SK-N-SH (cell line): ENCODE data around the gene ACAD10. TPM values are rescaled to one million over a fixed set of nuclear protein-coding genes. Genes with fewer than 3 reads are reported as not detected.
A peak's percentile ranks its signal among the peaks of the same experiment; 100 is the strongest.

Experiments
- CTCF ChIA-PET: fragments of 300-600, 350-600 bp; formaldehyde crosslinking; extraction: SDS; loops from one replicate; lab custom pipeline; 2021; lab: Yijun Ruan, JAX
- POLR2A ChIA-PET: fragments of 350-600 bp; sonication (Branson Sonifier 250); formaldehyde crosslinking; extraction: SDS; loops from one replicate; lab custom pipeline; 2020; ENCODE audit warnings: antibody characterized with exemption, inconsistent platforms; lab: Yijun Ruan, JAX
- DNase-seq: peaks from one replicate; pipeline ENCODE4 v3.0.0; 2012
- H2AFZ ChIP-seq: fragments of 200-600 bp; sonication (generic); 2 replicates; pipeline ENCODE4 v1.8.1; 2016; ENCODE audit warnings: antibody characterized with exemption, mild to moderate bottlenecking, low read depth
- H3F3A ChIP-seq: fragments of 200-600 bp; sonication (generic); replicated peaks from 2 replicates; pipeline ENCODE3; 2016; ENCODE audit warnings: antibody characterized with exemption, mild to moderate bottlenecking; ENCODE audit not compliant: insufficient read depth
- H3K27ac ChIP-seq, 2 experiments: fragments of 200-500 bp in 1 of 2; fragments of 200-600 bp in 1 of 2; sonication (Bioruptor generic) in 1 of 2; sonication (generic), shearing (Covaris generic) in 1 of 2; 2 replicates each; pipeline versions ENCODE4 v1.5.1 to v1.6.1; 2014 to 2016; ENCODE audit warnings: low read depth in 2 of 2, inconsistent platforms in 1 of 2, low read length in 1 of 2, mild to moderate bottlenecking in 1 of 2, mixed read lengths in 1 of 2
- H3K27me3 ChIP-seq: fragments of 200-600 bp; sonication (generic), shearing (Covaris generic); 2 replicates; pipeline ENCODE4 v1.6.1; 2016; ENCODE audit warnings: mixed run types; ENCODE audit not compliant: insufficient read depth
- H3K36me3 ChIP-seq, 2 experiments: fragments of 200-500 bp in 1 of 2; fragments of 200-600 bp in 1 of 2; sonication (Bioruptor generic) in 1 of 2; sonication (generic) in 1 of 2; replicated peaks in 1 of 2; 2 replicates each; pipeline versions ENCODE3 to v1.5.1; 2014 to 2016; ENCODE audit warnings: low read length in 1 of 2, mild to moderate bottlenecking in 1 of 2; ENCODE audit not compliant: insufficient read depth in 2 of 2, control insufficient read depth in 1 of 2
- H3K4me1 ChIP-seq, 2 experiments: fragments of 200-500 bp in 1 of 2; fragments of 200-600 bp in 1 of 2; sonication (Bioruptor generic) in 1 of 2; sonication (generic), shearing (Covaris generic) in 1 of 2; 2 replicates each; pipeline versions ENCODE4 v1.5.1 to v1.6.1; 2014 to 2016; ENCODE audit warnings: low read depth in 1 of 2, low read length in 1 of 2, mixed run types in 1 of 2; ENCODE audit not compliant: insufficient read depth in 2 of 2, control insufficient read depth in 1 of 2
- H3K4me2 ChIP-seq: fragments of 200-600 bp; sonication (generic), shearing (Covaris generic); 2 replicates; pipeline ENCODE4 v1.6.1; 2017; ENCODE audit warnings: mixed run types
- H3K4me3 ChIP-seq, 2 experiments: fragments of 200-500 bp in 1 of 2; fragments of 200-600 bp in 1 of 2; sonication (Bioruptor generic) in 1 of 2; sonication (generic), shearing (Covaris generic) in 1 of 2; 2 replicates each; pipeline versions ENCODE4 v1.5.1 to v1.8.1; 2014 to 2016; ENCODE audit warnings: low read depth in 2 of 2, inconsistent platforms in 1 of 2, low read length in 1 of 2, mild to moderate bottlenecking in 1 of 2, mixed read lengths in 1 of 2, moderate library complexity in 1 of 2
- H3K79me2 ChIP-seq: fragments of 200-600 bp; sonication (generic); 2 replicates; pipeline ENCODE4 v1.8.1; 2017; ENCODE audit warnings: mild to moderate bottlenecking; ENCODE audit not compliant: insufficient read depth
- H3K9ac ChIP-seq: fragments of 200-600 bp; sonication (generic); 2 replicates; pipeline ENCODE4 v1.6.1; 2017; ENCODE audit warnings: mixed run types
- H3K9me2 ChIP-seq: fragments of 200-600 bp; sonication (generic); 2 replicates; pipeline ENCODE4 v1.6.1; 2017; ENCODE audit warnings: mixed run types
- H3K9me3 ChIP-seq: fragments of 200-600 bp; sonication (generic); 2 replicates; pipeline ENCODE4 v1.6.1; 2017; ENCODE audit warnings: mixed run types, mild to moderate bottlenecking, moderate library complexity
- H4K20me1 ChIP-seq: fragments of 200-600 bp; sonication (generic); 2 replicates; pipeline ENCODE4 v1.6.1; 2017; ENCODE audit warnings: mild to moderate bottlenecking, mixed run types; ENCODE audit not compliant: insufficient read depth
- CHD2 ChIP-seq: fragments of 150-350 bp; IDR thresholded peaks from 2 replicates; pipeline ENCODE4 v1.6.1; 2018; ENCODE audit warnings: low read length; ENCODE audit not compliant: partially characterized antibody
- ELF1 ChIP-seq: IDR thresholded peaks from 2 replicates; pipeline ENCODE4 v1.4.0; 2012
- FOXM1 ChIP-seq: IDR thresholded peaks from 2 replicates; pipeline ENCODE4 v1.4.0; 2012; ENCODE audit warnings: low read depth, mild to moderate bottlenecking
- GABPA ChIP-seq: IDR thresholded peaks from 2 replicates; pipeline ENCODE4 v1.4.0; 2012; ENCODE audit warnings: low read depth, mild to moderate bottlenecking
- MXI1 ChIP-seq: IDR thresholded peaks from 2 replicates; pipeline ENCODE4 v1.6.1; 2012; ENCODE audit warnings: mild to moderate bottlenecking, low read depth, low read length, improper control_type of control experiment
- NFIC ChIP-seq: IDR thresholded peaks from 2 replicates; pipeline ENCODE4 v1.4.0; 2012; ENCODE audit warnings: borderline replicate concordance
- RAD21 ChIP-seq: IDR thresholded peaks from 2 replicates; pipeline ENCODE4 v1.6.1; 2012; ENCODE audit warnings: mild to moderate bottlenecking, low read length
- RCOR1 ChIP-seq: fragments of 150-350 bp; IDR thresholded peaks from 2 replicates; pipeline ENCODE4 v1.6.1; 2017; ENCODE audit warnings: antibody characterized with exemption, low read length
- RFX5 ChIP-seq: IDR thresholded peaks from 2 replicates; pipeline ENCODE4 v1.6.1; 2012; ENCODE audit warnings: mild to moderate bottlenecking, improper control_type of control experiment, low read length
- SIN3A ChIP-seq: IDR thresholded peaks from 2 replicates; pipeline ENCODE4 v1.6.1; 2012; ENCODE audit warnings: low read depth, mild to moderate bottlenecking, low read length, moderate library complexity, borderline replicate concordance
- TCF12 ChIP-seq: IDR thresholded peaks from 2 replicates; pipeline ENCODE4 v1.4.0; 2012
- TEAD4 ChIP-seq: IDR thresholded peaks from 2 replicates; pipeline ENCODE4 v1.4.0; 2012; ENCODE audit warnings: mild to moderate bottlenecking, borderline replicate concordance; ENCODE audit not compliant: insufficient read depth
- YY1 ChIP-seq: IDR thresholded peaks from 2 replicates; pipeline ENCODE4 v1.4.0; 2012; ENCODE audit warnings: low read depth, mild to moderate bottlenecking
- WGBS: methylation state at CpG from one replicate; pipeline ENCODE4 v1.1.6; 2017; ENCODE audit warnings: low lambda C conversion rate; 5-methylcytosine and 5-hydroxymethylcytosine counted together
- polyA plus RNA-seq, 3 experiments: library from polyadenylated mRNA; depleted of rRNA; stranded (reverse); fragments of >200 nt; gene quantifications; 2 replicates each; pipeline ENCODE4 v1.2.3, GENCODE V29; 2012
- TF ChIP-seq, protein P1 (sequence below): IDR thresholded peaks from 2 replicates; pipeline ENCODE4 v1.4.0; 2012; ENCODE audit warnings: low read depth, borderline replicate concordance
- TF ChIP-seq, protein P2 (sequence below): IDR thresholded peaks from 2 replicates; pipeline ENCODE4 v1.4.0; 2012; ENCODE audit warnings: low read depth
- TF ChIP-seq, protein P3 (sequence below): fragments of 150-350 bp; IDR thresholded peaks from 2 replicates; pipeline ENCODE4 v1.6.1; 2016; ENCODE audit warnings: mild to moderate bottlenecking, low read depth, low read length
- TF ChIP-seq, protein P4 (sequence below): IDR thresholded peaks from 2 replicates; pipeline ENCODE4 v1.4.0; 2012; ENCODE audit warnings: low read depth, borderline replicate concordance
- TF ChIP-seq, protein P5 (sequence below): IDR thresholded peaks from 2 replicates; pipeline ENCODE4; 2012

The ACAD10 gene
- polyA plus RNA-seq, 1 of the 3 experiments (the other 2 are of a cell fraction), result 24.6 TPM

DNA sequence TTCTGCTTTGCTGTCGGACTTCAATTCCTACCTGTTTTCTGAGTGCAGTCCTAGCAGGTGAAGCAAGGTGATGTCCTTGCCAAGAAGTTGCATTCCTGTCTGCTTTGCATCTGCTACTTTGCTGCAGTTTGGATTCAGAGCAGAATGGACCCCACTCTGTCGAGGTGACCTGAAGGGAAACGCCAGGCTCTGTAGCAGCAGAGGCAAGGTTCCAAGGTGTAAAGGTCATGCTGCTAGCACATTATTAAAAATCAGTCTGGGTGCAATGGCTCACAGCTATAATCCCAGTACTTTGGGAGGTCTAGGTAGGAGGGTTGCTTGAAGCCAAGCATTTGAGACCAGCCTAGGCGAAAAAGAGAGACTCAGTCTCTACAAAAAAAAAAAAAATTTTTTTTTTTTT lies 63.5 kb downstream of the ACAD10 start:
- DNase-seq, result no peak
- no peaks in the 10 kb centered on the region for H3K9me3 ChIP-seq
- no peak overlapping the region for H2AFZ ChIP-seq
- H3K9me2 ChIP-seq, result no peaks in the 10 kb centered on the region
- POLR2A ChIA-PET, result no interaction called here
- H3K9ac ChIP-seq, result no peak overlapping the region
- peaks cover 12 to 45% of the 10 kb centered on the region in 2 experiments for H3K36me3 ChIP-seq
- CTCF ChIA-PET, result no interaction called here
- no peaks in the 10 kb centered on the region for H3K79me2 ChIP-seq
- H3K27me3 ChIP-seq, result no peaks in the 10 kb centered on the region
- no peaks in the 10 kb centered on the region for H4K20me1 ChIP-seq
- peaks cover 0 to 53% of the 10 kb centered on the region in 2 experiments; a peak in 2 of 4 replicates for H3K4me1 ChIP-seq
- TF ChIP-seq, protein P1, sequence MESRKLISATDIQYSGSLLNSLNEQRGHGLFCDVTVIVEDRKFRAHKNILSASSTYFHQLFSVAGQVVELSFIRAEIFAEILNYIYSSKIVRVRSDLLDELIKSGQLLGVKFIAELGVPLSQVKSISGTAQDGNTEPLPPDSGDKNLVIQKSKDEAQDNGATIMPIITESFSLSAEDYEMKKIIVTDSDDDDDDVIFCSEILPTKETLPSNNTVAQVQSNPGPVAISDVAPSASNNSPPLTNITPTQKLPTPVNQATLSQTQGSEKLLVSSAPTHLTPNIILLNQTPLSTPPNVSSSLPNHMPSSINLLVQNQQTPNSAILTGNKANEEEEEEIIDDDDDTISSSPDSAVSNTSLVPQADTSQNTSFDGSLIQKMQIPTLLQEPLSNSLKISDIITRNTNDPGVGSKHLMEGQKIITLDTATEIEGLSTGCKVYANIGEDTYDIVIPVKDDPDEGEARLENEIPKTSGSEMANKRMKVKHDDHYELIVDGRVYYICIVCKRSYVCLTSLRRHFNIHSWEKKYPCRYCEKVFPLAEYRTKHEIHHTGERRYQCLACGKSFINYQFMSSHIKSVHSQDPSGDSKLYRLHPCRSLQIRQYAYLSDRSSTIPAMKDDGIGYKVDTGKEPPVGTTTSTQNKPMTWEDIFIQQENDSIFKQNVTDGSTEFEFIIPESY, result no peak
- TF ChIP-seq, protein P2, sequence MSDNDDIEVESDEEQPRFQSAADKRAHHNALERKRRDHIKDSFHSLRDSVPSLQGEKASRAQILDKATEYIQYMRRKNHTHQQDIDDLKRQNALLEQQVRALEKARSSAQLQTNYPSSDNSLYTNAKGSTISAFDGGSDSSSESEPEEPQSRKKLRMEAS, result no peak
- TF ChIP-seq RAD21, result no peak
- TF ChIP-seq SIN3A, result no peak
- no peak for TF ChIP-seq GABPA
- TF ChIP-seq CHD2, result no peak
- no peak for TF ChIP-seq ELF1
- TF ChIP-seq NFIC, result no peak
- TF ChIP-seq RFX5, result no peak
- no peak for TF ChIP-seq FOXM1
- no peak for TF ChIP-seq MXI1
- no peak for TF ChIP-seq YY1
- H3K4me3 ChIP-seq, result no peak overlapping the region
- H3K4me2 ChIP-seq, result no peak overlapping the region
- peak overlapping the region in 1 of 2 experiments; percentile 90; a peak in 1 of 4 replicates for H3K27ac ChIP-seq
- WGBS, result 97% methylated on average over 4 of the region's 4 CpGs
- no peaks in the 10 kb centered on the region for H3F3A ChIP-seq

DNA sequence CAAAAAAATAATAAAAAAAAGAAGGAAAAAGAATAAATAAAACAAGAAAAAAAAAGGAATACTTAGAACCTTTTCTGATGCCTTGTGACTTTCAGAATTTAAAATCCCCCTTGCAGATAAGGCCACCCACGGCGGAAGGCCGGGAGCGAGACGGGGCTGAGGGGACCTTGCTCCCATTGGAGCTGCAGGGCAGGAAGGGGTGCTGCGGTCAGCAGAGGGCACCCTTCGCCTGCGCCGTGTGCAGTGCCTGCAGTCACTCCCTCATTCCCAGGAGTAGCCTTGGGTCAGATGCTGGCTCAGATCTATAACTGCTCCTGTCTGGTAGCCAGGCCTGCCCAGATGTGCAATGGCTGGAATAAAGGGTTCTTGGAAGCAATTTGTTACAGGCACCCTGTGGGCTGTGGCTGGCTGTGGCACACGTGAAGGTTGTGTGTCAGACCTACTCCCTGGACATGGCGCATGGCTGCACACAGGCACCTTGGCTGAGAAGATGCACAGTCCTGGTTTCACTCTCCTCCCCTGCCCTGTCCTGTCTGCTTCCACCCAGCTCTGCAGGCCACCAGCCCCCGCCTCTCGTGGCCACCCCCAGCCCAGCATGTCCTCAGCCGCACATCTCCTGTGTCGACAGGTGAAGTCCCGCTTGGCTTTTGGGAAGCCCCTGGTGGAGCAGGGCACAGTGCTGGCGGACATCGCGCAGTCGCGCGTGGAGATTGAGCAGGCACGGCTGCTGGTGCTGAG lies 67.5 kb downstream of the ACAD10 start:
- Histone ChIP-seq H3K27me3 (no peaks in the 10 kb centered on the region), H3K4me2 (no peak overlapping the region), H3K79me2 (no peaks in the 10 kb centered on the region), H3K9me3 (no peaks in the 10 kb centered on the region), H3K9ac (no peak overlapping the region), H3K4me3 (no peak overlapping the region; a peak in 1 of 4 replicates), H3K4me1 (peaks cover 0 to 37% of the 10 kb centered on the region in 2 experiments; a peak in 1 of 4 replicates), H4K20me1 (no peaks in the 10 kb centered on the region), H3F3A (no peaks in the 10 kb centered on the region), H3K9me2 (no peaks in the 10 kb centered on the region), H3K36me3 (peaks cover 7 to 28% of the 10 kb centered on the region in 2 experiments), H2AFZ (no peak overlapping the region), H3K27ac (peak overlapping the region in 1 of 2 experiments; percentile 48; a peak in 2 of 4 replicates)
- ChIA-PET POLR2A (interaction anchor here (0.6 to 1.0 kb wide), 4 partner anchors 13 to 61 kb away, joined by 3 to 5 read pairs (median 4); partner anchors contain the start of gene ALDH2), CTCF (interaction anchor here (0.6 to 8.6 kb wide), 32 partner anchors 8 to 300 kb away, joined by 3 to 101 read pairs (median 4); partner anchors contain the start of genes ALDH2 and MAPKAPK5)
- WGBS, result 88% methylated on average over 22 of the region's 23 CpGs
- DNase-seq, result peak; percentile 95
- TF ChIP-seq TCF12 (no peak), MXI1 (peak; percentile 49; the same call in 1 of the 2 replicates), SIN3A (no peak), FOXM1 (no peak), TEAD4 (no peak), RCOR1 (no peak), NFIC (no peak)
- TF ChIP-seq, protein P2, result no peak
- TF ChIP-seq, protein P3, sequence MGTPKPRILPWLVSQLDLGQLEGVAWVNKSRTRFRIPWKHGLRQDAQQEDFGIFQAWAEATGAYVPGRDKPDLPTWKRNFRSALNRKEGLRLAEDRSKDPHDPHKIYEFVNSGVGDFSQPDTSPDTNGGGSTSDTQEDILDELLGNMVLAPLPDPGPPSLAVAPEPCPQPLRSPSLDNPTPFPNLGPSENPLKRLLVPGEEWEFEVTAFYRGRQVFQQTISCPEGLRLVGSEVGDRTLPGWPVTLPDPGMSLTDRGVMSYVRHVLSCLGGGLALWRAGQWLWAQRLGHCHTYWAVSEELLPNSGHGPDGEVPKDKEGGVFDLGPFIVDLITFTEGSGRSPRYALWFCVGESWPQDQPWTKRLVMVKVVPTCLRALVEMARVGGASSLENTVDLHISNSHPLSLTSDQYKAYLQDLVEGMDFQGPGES, result no peak
- TF ChIP-seq, protein P4, sequence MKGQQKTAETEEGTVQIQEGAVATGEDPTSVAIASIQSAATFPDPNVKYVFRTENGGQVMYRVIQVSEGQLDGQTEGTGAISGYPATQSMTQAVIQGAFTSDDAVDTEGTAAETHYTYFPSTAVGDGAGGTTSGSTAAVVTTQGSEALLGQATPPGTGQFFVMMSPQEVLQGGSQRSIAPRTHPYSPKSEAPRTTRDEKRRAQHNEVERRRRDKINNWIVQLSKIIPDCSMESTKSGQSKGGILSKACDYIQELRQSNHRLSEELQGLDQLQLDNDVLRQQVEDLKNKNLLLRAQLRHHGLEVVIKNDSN, result no peak
- TF ChIP-seq, protein P5, sequence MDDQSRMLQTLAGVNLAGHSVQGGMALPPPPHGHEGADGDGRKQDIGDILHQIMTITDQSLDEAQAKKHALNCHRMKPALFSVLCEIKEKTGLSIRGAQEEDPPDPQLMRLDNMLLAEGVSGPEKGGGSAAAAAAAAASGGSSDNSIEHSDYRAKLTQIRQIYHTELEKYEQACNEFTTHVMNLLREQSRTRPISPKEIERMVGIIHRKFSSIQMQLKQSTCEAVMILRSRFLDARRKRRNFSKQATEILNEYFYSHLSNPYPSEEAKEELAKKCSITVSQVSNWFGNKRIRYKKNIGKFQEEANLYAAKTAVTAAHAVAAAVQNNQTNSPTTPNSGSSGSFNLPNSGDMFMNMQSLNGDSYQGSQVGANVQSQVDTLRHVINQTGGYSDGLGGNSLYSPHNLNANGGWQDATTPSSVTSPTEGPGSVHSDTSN, result no peak
